ENCODE data around the gene MCF2L.
"Not testable (repeated sequence)": the region's sequence is repeated elsewhere in the genome, so short reads cannot be mapped to it uniquely, and the experiment has no call there.

MCF2L gene

GRCh38 chr13:113029487-113030258 lies 60.7 kb downstream of the MCF2L start:
- DNase-seq (ENCODE audit: low read depth in 2 of 3, low spot score in 1 of 3): peak in 2 of 3 donors; percentile 40 to 52

GRCh38 chr13:113030259-113030640 lies 61.2 kb downstream of the MCF2L start:
- not testable (repeated sequence) for DNase-seq (ENCODE audit: low read depth in 2 of 3, low spot score in 1 of 3)

- DNase-seq (ENCODE audit: low read depth in 2 of 3, low spot score in 1 of 3): no peak
These were observed 62.5 kb downstream of the MCF2L start for GRCh38 chr13:113031465-113031864.

GRCh38 chr13:113032291-113032690 lies 63.3 kb downstream of the MCF2L start:
- DNase-seq (ENCODE audit: low read depth in 2 of 3, low spot score in 1 of 3): no peak

GRCh38 chr13:113033054-113033850 lies 64.2 kb downstream of the MCF2L start:
- no peak for DNase-seq (ENCODE audit: low read depth in 2 of 3, low spot score in 1 of 3)

GRCh38 chr13:113034451-113035212 lies 65.6 kb downstream of the MCF2L start:
- DNase-seq (ENCODE audit: low read depth in 2 of 3, low spot score in 1 of 3): no peak

- no peak for DNase-seq (ENCODE audit: low read depth in 2 of 3, low spot score in 1 of 3)
These were observed 66.3 kb downstream of the MCF2L start for GRCh38 chr13:113035213-113035800.

GRCh38 chr13:113036401-113036800 lies 67.4 kb downstream of the MCF2L start:
- DNase-seq (ENCODE audit: low read depth in 2 of 3, low spot score in 1 of 3): no peak

GRCh38 chr13:113040031-113040430 lies 71.0 kb downstream of the MCF2L start:
- DNase-seq (ENCODE audit: low read depth in 2 of 3, low spot score in 1 of 3): no peak

GRCh38 chr13:113040597-113041292 lies 71.7 kb downstream of the MCF2L start:
- no peak for DNase-seq (ENCODE audit: low read depth in 2 of 3, low spot score in 1 of 3)

GRCh38 chr13:113041293-113041690 lies 72.3 kb downstream of the MCF2L start:
- DNase-seq (ENCODE audit: low read depth in 2 of 3, low spot score in 1 of 3): no peak

GRCh38 chr13:113041896-113042295 lies 72.9 kb downstream of the MCF2L start:
- no peak for DNase-seq (ENCODE audit: low read depth in 2 of 3, low spot score in 1 of 3)

- DNase-seq (ENCODE audit: low read depth in 2 of 3, low spot score in 1 of 3): no peak
These were observed 73.4 kb downstream of the MCF2L start for GRCh38 chr13:113042456-113042855.

GRCh38 chr13:113043001-113043630 lies 74.1 kb downstream of the MCF2L start:
- DNase-seq (ENCODE audit: low read depth in 2 of 3, low spot score in 1 of 3): no peak

- no peak for DNase-seq (ENCODE audit: low read depth in 2 of 3, low spot score in 1 of 3)
These were observed 74.9 kb downstream of the MCF2L start for GRCh38 chr13:113043931-113044330.

GRCh38 chr13:113044391-113045114 lies 75.5 kb downstream of the MCF2L start:
- no peak for DNase-seq (ENCODE audit: low read depth in 2 of 3, low spot score in 1 of 3)

GRCh38 chr13:113045251-113046127 lies 76.5 kb downstream of the MCF2L start:
- DNase-seq (ENCODE audit: low read depth in 2 of 3, low spot score in 1 of 3): no peak

- no peak for DNase-seq (ENCODE audit: low read depth in 2 of 3, low spot score in 1 of 3)
These were observed 77.3 kb downstream of the MCF2L start for GRCh38 chr13:113046128-113046882.

Data from stimulated activated CD4-positive, alpha-beta T cell treated with anti-CD3 and anti-CD28 coated beads, Interleukin-12 subunit alpha, Interleukin-12 subunit beta, amount 100 ng/mL, for 48 hours (primary cell).